HepG2 (cell line): Measurements from ENCODE around the gene PIM3. TPM values are rescaled to one million over a fixed set of nuclear protein-coding genes. Genes with fewer than 3 reads are reported as not detected.

Experiments used
- BCL3 ChIP-seq: sonication (generic); formaldehyde crosslinking; IDR thresholded peaks from 2 replicates; pipeline ENCODE4 v1.5.1; 2020; ENCODE audit warnings: mild to moderate bottlenecking, missing genetic modification reagents, moderate library complexity
- CAMTA2 ChIP-seq: sonication (generic); formaldehyde crosslinking; IDR thresholded peaks from 2 replicates; pipeline ENCODE4 v1.4.0; 2020; ENCODE audit warnings: mild to moderate bottlenecking, missing genetic modification reagents, borderline replicate concordance
- CREB1 ChIP-seq, 2 experiments: fragments of 450-650 bp in 1 of 2; IDR thresholded peaks; 2 replicates each; pipeline ENCODE4 v1.6.1; 2016 to 2017; ENCODE audit warnings: control low read depth in 1 of 2, mild to moderate bottlenecking in 1 of 2, missing compliant biosample characterization in 1 of 2, missing genetic modification characterization in 1 of 2
- DMAP1 ChIP-seq: IDR thresholded peaks from 2 replicates; pipeline ENCODE4 v1.6.1; 2016
- DRAP1 ChIP-seq: IDR thresholded peaks from 2 replicates; pipeline ENCODE4 v1.6.1; 2016; ENCODE audit warnings: missing genetic modification reagents, missing compliant biosample characterization
- GATAD2A ChIP-seq: IDR thresholded peaks from 2 replicates; pipeline ENCODE4 v1.6.1; 2016
- HMG20B ChIP-seq: conservative IDR thresholded peaks from 2 replicates; pipeline ENCODE4 v1.6.1; 2016; ENCODE audit warnings: missing genetic modification reagents, missing compliant biosample characterization
- HNRNPUL1 ChIP-seq: fragments of 200-400 bp; formaldehyde crosslinking; IDR thresholded peaks from 2 replicates; pipeline ENCODE4 v1.6.1; 2017; ENCODE audit warnings: low read depth, mild to moderate bottlenecking, low read length, moderate library complexity
- HOXA7 ChIP-seq: sonication (generic); formaldehyde crosslinking; IDR thresholded peaks from 2 replicates; pipeline ENCODE4 v1.8.1; 2022; ENCODE audit warnings: mild to moderate bottlenecking, missing genetic modification reagents, moderate library complexity
- KAT7 ChIP-seq: IDR thresholded peaks from 2 replicates; pipeline ENCODE4 v1.6.1; 2018; ENCODE audit warnings: borderline replicate concordance, missing compliant biosample characterization
- MXD3 ChIP-seq: IDR thresholded peaks from 2 replicates; pipeline ENCODE4 v1.6.1; 2016; ENCODE audit warnings: mild to moderate bottlenecking, missing biosample characterization, missing genetic modification reagents
- MYPOP ChIP-seq: sonication (generic); formaldehyde crosslinking; IDR thresholded peaks from 2 replicates; pipeline ENCODE4 v1.8.1; 2023; ENCODE audit warnings: mild to moderate bottlenecking, moderate library complexity, missing genetic modification reagents
- ONECUT2 ChIP-seq: sonication (generic); formaldehyde crosslinking; IDR thresholded peaks from 2 replicates; pipeline ENCODE4 v1.4.0; 2020; ENCODE audit warnings: missing genetic modification reagents
- PPARG ChIP-seq: conservative IDR thresholded peaks from 2 replicates; pipeline ENCODE4 v1.6.1; 2016; ENCODE audit warnings: missing biosample characterization, missing genetic modification reagents
- RAD21 ChIP-seq: fragments of 450-650 bp; formaldehyde crosslinking; IDR thresholded peaks from 2 replicates; pipeline ENCODE4 v1.5.0; 2020; ENCODE audit warnings: mild to moderate bottlenecking
- RNF2 ChIP-seq: fragments of 450-650 bp; conservative IDR thresholded peaks from 2 replicates; pipeline ENCODE4 v1.6.1; 2016; ENCODE audit warnings: low read depth
- SOX13 ChIP-seq, 3 experiments: fragments of 450-650 bp in 1 of 3; sonication (generic) in 1 of 3; formaldehyde crosslinking in 1 of 3; IDR thresholded peaks in 2 of 3; conservative IDR thresholded peaks in 1 of 3; 2 replicates each; pipeline versions ENCODE4 v1.5.0 to v1.6.1; 2016 to 2020; ENCODE audit warnings: antibody characterized with exemption in 1 of 3, mild to moderate bottlenecking in 1 of 3, missing compliant biosample characterization in 1 of 3, missing genetic modification reagents in 1 of 3, moderate library complexity in 1 of 3
- SP4 ChIP-seq: sonication (generic); formaldehyde crosslinking; IDR thresholded peaks from 2 replicates; pipeline ENCODE4 v1.8.1; 2023; ENCODE audit warnings: mild to moderate bottlenecking, missing genetic modification reagents
- ZNF564 ChIP-seq: sonication (generic); formaldehyde crosslinking; IDR thresholded peaks from 2 replicates; pipeline ENCODE4 v1.8.1; 2023; ENCODE audit warnings: mild to moderate bottlenecking, missing genetic modification reagents
- ZNF724P ChIP-seq: sonication (generic); formaldehyde crosslinking; IDR thresholded peaks from 2 replicates; pipeline ENCODE4 v1.8.0; 2022; ENCODE audit warnings: missing genetic modification reagents, borderline replicate concordance
- ZNF740 ChIP-seq: sonication (generic); formaldehyde crosslinking; IDR thresholded peaks from 2 replicates; pipeline ENCODE4 v1.4.0; 2020; ENCODE audit warnings: missing genetic modification reagents
- ZSCAN29 ChIP-seq: sonication (generic); formaldehyde crosslinking; conservative IDR thresholded peaks from 2 replicates; pipeline ENCODE4 v1.4.0; 2020; ENCODE audit warnings: mild to moderate bottlenecking, missing genetic modification reagents
- polyA plus RNA-seq, 8 experiments: library from polyadenylated mRNA; depleted of rRNA in 3 of 8; stranded (reverse) in 7 of 8; unstranded in 1 of 8; fragments of >200 nt; fragmentation: Illumina TruSeq in 4 of 8; extraction: Trizol in 4 of 8; gene quantifications; 2 replicates each; pipeline versions ENCODE4 v1.2.1 to v1.2.3, GENCODE V29; 2011 to 2016; ENCODE audit warnings: low read depth in 4 of 8, missing spikeins in 1 of 8, mixed read lengths in 1 of 8; ENCODE audit not compliant: insufficient read depth in 1 of 8
- total RNA-seq, 5 experiments: library from RNA; depleted of rRNA; stranded (reverse); fragments of >200 nt; fragmentation: Illumina TruSeq; extraction: Trizol; gene quantifications; 2 replicates each; pipeline ENCODE4 v1.2.3, GENCODE V29; 2016; ENCODE audit warnings: low read depth in 1 of 5

PIM3 gene
- total and polyA plus RNA-seq, 2 of the 13 experiments (the other 11 are each of a cell fraction or from before 2014, with no cell fraction given): 21.6 to 31.2 TPM

- TF ChIP-seq ZNF564 (CRISPR knock-in tag): no peak
- 0 out of 2 replicates have a peak, but pooled peaks have one; percentile 42 for TF ChIP-seq SOX13 (IDR thresholded peaks at IDR 0.05)
- TF ChIP-seq SOX13 (CRISPR knock-in tag; conservative IDR thresholded peaks at IDR 0.05 in 1 of 2, IDR thresholded peaks at IDR 0.05 in 1 of 2): peak in 1 of 2 experiments; percentile 84; a peak in 2 of 4 replicates
- peak; percentile 52; the same call in 1 of the 2 replicates for TF ChIP-seq SP4
- TF ChIP-seq CAMTA2 (CRISPR knock-in tag): no peak
- peak; percentile 67 for TF ChIP-seq GATAD2A
- 0 out of 2 replicates have a peak, but pooled peaks have one; percentile 26 for TF ChIP-seq BCL3 (CRISPR knock-in tag)
- TF ChIP-seq KAT7 (CRISPR knock-in tag): peak; percentile 66; the same call in 1 of the 2 replicates
- TF ChIP-seq ZNF740 (CRISPR knock-in tag): peak; percentile 77
- TF ChIP-seq HMG20B (CRISPR knock-in tag): peak; percentile 47; the same call in 1 of the 2 replicates
- TF ChIP-seq CREB1 (IDR thresholded peaks at IDR 0.05): peak; percentile 51; the same call in 1 of the 2 replicates
- TF ChIP-seq CREB1 (CRISPR knock-in tag; IDR thresholded peaks at IDR 0.05): no peak
- TF ChIP-seq ZSCAN29 (CRISPR knock-in tag): 0 out of 2 replicates have a peak, but pooled peaks have one; percentile 29
- 0 out of 2 replicates have a peak, but pooled peaks have one; percentile 39 for TF ChIP-seq RNF2
- TF ChIP-seq PPARG (CRISPR knock-in tag): peak; percentile 63
- TF ChIP-seq MYPOP (CRISPR knock-in tag): peak; percentile 59; the same call in 1 of the 2 replicates
- TF ChIP-seq ONECUT2 (CRISPR knock-in tag): no peak
- TF ChIP-seq HNRNPUL1: no peak
- no peak for TF ChIP-seq HOXA7 (CRISPR knock-in tag)
- TF ChIP-seq RAD21 (CRISPR knock-in tag): peak; percentile 42; the same call in 1 of the 2 replicates
- TF ChIP-seq DRAP1 (CRISPR knock-in tag): peak; percentile 52; the same call in 1 of the 2 replicates
- 0 out of 2 replicates have a peak, but pooled peaks have one; percentile 58 for TF ChIP-seq MXD3
- no peak for TF ChIP-seq ZNF724P (CRISPR knock-in tag)
- 0 out of 2 replicates have a peak, but pooled peaks have one; percentile 42 for TF ChIP-seq DMAP1 (CRISPR knock-in tag)
Observed at GRCh38 chr22:49936018-49936972, 24.3 kb upstream of the PIM3 start (continued).
